Measurements from ENCODE around the gene KRT33A.

KRT33A gene

DNA sequence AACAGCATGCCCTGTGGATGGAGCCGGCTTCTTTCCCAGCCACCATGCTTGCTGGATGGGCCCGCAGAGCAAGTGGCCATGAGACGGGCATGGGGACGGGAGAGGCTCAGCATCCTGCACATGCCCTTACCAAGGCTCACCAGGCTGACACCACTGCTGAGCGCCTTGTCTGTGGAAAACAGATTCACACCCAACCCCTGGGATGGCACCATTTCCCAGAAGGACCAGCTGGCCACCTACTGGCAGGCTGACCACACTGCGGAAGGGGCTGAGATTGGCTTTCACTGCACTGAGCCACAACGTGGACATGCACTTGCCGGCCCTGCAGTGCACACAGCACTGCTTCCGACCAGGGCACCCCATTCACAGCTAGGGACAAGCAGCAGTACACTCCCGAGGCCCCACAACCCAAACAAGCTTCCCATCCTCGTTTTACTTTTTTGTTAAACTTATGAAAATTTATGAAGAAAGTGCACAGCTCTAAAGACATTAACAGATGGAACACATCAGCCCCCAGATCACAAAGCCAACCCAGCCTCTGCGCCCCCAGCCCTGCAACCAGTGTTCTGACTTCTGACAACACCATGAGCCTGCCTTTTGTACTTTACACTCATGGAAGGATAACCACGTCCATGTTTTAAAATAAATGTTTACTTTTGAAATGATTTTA lies 21.2 kb downstream of the KRT33A start:
- no peak for DNase-seq (ENCODE audit: low read depth)

DNA sequence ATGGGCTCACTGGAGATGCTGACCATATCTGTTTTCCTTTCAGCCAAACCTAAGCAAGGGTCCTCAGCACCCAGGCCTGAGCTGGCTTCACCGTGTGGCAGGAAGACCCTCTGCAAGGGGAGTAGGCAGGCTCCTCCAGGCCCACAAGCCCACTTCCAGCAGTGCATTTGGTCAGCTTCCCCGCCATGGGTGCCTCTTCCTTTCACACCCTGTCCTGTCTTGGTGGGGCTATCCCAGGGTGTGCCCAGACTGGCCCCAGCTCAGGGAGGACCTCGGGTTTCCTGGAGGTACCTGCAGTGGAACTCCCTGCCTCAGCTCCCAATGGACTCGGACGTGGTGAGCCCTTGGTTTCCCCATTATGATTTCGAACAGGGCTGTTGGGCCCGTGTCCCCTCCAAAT lies 22.4 kb downstream of the KRT33A start:
- no peak for DNase-seq (ENCODE audit: low read depth)

GRCh38 chr17:41327411-41328120 lies 23.1 kb downstream of the KRT33A start:
- DNase-seq (ENCODE audit: low read depth): no peak

DNA sequence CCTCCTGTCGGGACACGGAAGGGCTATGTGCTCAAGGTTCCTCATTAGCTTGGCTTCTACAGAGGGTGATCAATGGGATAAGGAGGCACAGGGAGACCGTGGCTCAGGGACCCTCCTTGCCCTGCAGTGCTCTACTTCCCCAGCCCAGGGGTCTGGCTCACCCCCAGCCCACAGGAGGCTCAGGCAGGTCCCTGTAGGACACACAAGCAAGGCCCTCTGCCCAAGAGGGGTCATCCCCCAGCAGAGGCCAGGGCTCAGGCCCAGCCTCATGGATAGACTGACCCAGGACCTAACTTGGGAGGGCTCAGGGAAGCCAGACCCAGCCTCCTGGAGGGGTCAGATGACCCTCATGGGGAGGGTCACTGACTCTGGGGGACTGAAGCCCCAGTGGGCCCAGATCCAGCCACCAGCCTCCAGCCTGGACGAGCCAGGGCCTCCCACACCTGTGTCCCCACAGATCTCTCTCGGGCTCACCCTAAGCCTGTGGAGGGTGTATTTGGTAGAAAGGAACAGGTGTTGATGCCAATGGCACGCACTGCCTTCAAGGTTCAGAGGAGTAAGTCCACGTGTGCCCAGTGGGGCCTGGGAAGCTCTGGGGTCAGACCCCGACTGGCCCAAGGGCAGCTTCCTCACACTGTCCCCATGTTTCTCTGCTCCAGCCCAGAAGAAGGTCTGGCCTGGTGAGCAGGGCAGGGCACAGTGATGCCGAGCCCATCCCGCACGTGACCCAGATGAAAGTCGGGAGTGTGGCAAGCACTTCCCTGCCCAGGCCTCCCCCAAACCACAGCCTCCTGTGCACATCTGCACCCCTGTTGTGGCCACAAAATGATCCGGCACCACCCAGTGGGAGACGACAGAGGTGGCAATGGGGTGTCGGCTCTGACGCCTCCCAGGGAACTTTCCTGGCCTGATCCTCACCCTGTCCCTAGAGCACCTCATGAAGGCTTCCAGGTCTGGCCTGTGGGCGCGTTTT lies 24.2 kb downstream of the KRT33A start:
- no peak for DNase-seq (ENCODE audit: low read depth)

- no peak for DNase-seq (ENCODE audit: low read depth)
These were observed 25.0 kb downstream of the KRT33A start for GRCh38 chr17:41325611-41326010.

DNA sequence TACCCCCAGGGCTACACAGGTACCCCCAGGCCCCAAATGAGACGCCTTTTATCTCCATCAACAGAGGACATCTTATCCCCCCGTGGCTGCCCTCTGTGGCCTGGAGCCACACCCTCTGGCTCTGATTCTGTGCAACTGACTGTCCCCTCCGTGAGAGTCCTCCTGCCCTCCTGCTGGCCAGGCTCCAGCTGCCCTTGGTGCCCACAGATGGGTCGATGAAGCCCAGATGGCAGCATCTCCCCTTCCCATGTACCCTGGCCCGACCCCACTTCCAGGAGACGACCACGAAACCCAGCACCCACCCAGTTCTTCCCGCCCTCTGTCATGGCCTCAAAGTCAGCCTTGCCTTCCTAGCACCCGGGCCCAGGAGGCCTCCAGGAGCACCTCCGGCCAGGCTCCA lies 25.5 kb downstream of the KRT33A start:
- DNase-seq (ENCODE audit: low read depth): no peak

GRCh38 chr17:41324180-41325075 lies 26.2 kb downstream of the KRT33A start:
- DNase-seq (ENCODE audit: low read depth): no peak

- no peak for DNase-seq (ENCODE audit: low read depth)
These were observed 27.4 kb downstream of the KRT33A start for GRCh38 chr17:41322903-41323895.

GRCh38 chr17:41322094-41322902 lies 28.3 kb downstream of the KRT33A start:
- no peak for DNase-seq (ENCODE audit: low read depth)

DNA sequence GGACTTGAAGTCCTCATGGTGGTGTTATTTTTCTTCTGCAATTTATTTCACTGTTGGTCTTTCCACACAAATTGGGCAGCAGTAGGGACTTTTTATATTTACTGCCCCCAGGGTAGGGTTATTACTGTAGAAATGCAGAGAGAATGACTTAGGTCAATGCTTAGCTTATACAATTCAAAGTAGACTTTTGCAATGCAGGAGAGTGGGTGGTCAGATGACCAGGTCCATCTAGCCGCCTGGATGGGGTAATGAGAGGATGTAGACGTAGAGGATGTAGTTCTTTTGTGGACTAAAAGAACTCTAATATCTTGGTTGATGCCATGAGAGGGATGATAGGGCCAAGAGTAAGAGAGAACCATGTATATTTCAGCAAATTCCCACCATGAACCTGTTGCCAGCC lies 32.4 kb downstream of the KRT33A start:
- no peak for DNase-seq (ENCODE audit: low read depth)

DNA sequence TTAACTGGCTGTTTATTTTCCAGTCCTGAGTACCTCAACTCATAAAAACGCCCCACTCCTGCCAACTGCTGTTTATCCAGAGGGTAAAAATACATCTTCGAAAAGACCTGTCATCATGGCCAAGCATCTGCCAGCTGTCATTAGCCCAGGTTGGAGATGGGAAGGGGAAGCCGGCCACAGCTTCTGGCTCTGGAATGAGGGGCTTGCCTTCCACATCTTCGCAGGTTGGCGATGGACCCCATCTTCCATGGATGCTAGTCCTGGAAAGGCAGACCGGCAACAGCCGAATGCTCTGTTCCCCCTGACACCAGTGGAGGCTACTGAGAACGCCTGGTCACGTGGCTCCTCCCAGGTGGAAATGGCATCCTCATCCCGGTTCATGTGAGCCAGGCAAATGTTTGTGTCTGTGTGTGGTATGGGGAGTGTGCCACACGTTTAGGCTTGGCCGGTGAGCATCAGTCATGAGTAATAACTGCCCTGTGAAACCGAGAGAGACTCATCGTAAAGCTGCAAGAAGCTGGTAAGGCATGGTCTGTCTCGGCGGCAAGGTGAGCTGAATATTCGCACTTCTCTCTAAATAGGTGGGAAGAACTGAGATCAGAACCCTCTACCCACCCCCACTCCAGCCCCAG lies 34.7 kb downstream of the KRT33A start:
- DNase-seq (ENCODE audit: low read depth): no peak

DNA sequence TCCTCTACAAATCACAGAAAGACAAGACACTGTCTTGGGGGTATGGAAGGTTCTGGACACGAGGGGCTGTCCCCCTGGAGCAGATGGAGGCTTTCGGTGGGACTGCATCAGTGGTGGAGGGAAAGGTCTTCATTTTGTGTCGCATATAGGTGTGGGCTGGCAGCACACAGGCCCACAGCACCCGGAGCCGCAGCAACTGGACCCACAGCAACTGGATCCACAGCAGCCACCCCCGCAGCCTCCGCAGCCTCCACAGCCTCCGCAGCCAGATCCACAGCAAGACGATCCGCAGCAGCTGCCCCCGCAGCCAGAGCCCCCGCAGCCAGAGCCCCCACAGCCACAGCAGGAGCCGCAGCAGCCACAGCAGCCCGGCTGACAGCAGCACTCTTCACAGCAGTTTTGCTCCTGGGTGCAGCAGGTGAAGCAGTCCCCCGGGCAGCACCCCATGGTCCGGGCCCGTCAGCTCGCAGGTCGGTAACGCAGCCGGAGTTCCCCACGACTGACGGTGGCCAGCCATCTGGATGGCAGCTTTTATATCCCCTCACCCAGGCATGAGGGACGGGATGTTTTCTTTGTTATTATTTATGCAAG lies 35.3 kb downstream of the KRT33A start, which contains the start of gene KRTAP17-1:
KRTAP17-1 (minus strand) TSS at position 507 of the 591 bp plus-strand sequence; CDS start at position 447, 60 bp downstream.
- no peak for DNase-seq (ENCODE audit: low read depth)

DNA sequence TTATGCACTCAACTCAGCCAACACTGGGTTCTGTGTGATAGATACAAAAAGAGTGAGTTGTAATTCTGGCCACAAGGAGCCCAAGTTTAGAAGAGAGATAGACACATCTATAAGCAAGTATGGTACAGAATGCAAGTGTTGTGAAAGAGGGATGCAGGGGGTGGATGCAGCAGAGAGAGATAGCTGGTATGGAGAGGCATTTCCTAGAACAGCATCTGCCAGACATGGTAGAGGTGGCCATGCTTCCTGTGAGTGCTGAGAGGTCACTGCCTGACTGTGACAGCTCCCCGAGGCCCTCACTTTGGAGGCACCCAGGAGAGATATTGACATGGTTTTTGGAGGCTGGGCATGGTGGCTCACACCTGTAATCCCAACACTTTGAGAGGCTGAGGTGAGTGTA lies 39.5 kb downstream of the KRT33A start:
- DNase-seq (ENCODE audit: low read depth): no peak

DNA sequence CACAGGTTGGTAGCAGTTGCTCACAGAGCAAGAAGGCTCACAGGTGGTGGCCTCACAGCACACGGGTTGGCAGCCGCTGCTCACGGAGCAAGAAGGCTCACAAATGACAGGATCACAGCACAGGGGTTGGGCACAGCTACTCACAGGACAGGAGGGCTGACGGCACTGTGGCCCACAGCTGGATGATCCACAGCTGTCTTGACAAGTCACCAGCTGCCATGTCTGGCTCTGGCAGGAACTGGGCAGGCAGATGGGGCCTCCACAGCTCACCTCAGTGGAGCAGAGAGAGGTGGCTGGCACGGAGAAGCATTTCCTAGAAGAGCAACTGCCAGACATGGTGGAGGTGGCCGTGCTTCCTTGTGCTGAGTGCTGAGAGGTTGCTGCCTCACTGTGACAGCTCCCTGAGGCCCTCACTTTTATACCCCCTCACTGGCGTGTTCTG lies 41.7 kb downstream of the KRT33A start, which contains the start of gene KRTAP16-1:
KRTAP16-1 (minus strand) TSS at position 392 of the 442 bp plus-strand sequence; CDS start at position 336, 56 bp downstream.
- DNase-seq (ENCODE audit: low read depth): peak; percentile 33

GRCh38 chr17:41308251-41308917 lies 42.2 kb downstream of the KRT33A start:
- peak; percentile 73 for DNase-seq (ENCODE audit: low read depth)

DNA sequence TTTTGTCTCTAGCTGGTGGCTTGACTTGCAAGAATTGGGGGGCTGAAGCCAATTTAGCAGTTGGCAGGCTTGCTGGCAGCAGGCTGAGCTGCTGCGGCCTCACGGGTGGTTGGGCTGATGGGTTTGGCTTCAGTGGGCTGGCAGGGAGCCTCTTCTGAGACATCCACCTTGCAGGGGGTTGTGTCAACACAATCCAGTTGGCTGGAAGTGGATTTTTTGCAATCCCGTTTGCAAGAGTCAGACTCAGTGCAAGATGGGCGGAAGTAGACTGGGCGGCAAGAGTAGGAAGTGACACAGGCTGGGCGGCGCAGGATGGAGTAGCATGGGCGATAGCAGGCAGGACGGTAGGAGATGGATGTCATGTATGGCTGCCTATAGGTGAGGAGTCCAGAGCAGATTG lies 43.0 kb downstream of the KRT33A start:
- DNase-seq (ENCODE audit: low read depth): no peak

GRCh38 chr17:41304091-41304490 lies 46.5 kb downstream of the KRT33A start:
- DNase-seq (ENCODE audit: low read depth): no peak

GRCh38 chr17:41302981-41303380 lies 47.6 kb downstream of the KRT33A start:
- DNase-seq (ENCODE audit: low read depth): no peak
